ENCODE measurements around the gene KRT1.

Gene KRT1

GRCh38 chr12:52627395-52628110, 52.7 kb downstream of the KRT1 start:
- Histone ChIP-seq H3K79me2 (ENCODE audit: insufficient read depth, low read length) (no peaks in the 10 kb centered on the region), H3K9me2 (replicated peaks; ENCODE audit: insufficient read depth, low read length) (no peaks in the 10 kb centered on the region), H3K36me3 (ENCODE audit: low read length) (no peaks in the 10 kb centered on the region), H3K4me2 (ENCODE audit: low read depth, low read length, poor library complexity, severe bottlenecking) (no peak overlapping the region), H3K27ac (ENCODE audit: low read depth, low read length) (no peak overlapping the region), H2AFZ (ENCODE audit: low read depth, low read length, severe bottlenecking) (no peak overlapping the region), H3F3A (ENCODE audit: insufficient read depth) (no peaks in the 10 kb centered on the region), H3K9me3 (ENCODE audit: insufficient read depth, low read length) (no peaks in the 10 kb centered on the region), H3K4me3 (ENCODE audit: insufficient read depth, low read length, poor library complexity, severe bottlenecking) (no peak overlapping the region), H4K20me1 (ENCODE audit: low read depth, low read length) (no peaks in the 10 kb centered on the region), H3K27me3 (ENCODE audit: low read length) (no peaks in the 10 kb centered on the region), H3K9ac (ENCODE audit: low read length) (no peak overlapping the region)
- TF ChIP-seq, protein P1, sequence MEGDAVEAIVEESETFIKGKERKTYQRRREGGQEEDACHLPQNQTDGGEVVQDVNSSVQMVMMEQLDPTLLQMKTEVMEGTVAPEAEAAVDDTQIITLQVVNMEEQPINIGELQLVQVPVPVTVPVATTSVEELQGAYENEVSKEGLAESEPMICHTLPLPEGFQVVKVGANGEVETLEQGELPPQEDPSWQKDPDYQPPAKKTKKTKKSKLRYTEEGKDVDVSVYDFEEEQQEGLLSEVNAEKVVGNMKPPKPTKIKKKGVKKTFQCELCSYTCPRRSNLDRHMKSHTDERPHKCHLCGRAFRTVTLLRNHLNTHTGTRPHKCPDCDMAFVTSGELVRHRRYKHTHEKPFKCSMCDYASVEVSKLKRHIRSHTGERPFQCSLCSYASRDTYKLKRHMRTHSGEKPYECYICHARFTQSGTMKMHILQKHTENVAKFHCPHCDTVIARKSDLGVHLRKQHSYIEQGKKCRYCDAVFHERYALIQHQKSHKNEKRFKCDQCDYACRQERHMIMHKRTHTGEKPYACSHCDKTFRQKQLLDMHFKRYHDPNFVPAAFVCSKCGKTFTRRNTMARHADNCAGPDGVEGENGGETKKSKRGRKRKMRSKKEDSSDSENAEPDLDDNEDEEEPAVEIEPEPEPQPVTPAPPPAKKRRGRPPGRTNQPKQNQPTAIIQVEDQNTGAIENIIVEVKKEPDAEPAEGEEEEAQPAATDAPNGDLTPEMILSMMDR (IDR thresholded peaks at IDR 0.05; ENCODE audit: insufficient read depth, low read length, poor library complexity, severe bottlenecking): no peak
- no peak for TF ChIP-seq EZH2phosphoT487 (conservative IDR thresholded peaks at IDR 0.05; ENCODE audit: low read length)

All from SU-DHL-6 (cell line).